ENCODE results near the gene CIROP. TPM values are rescaled to one million over a fixed set of nuclear protein-coding genes. Genes with fewer than 3 reads are reported as not detected.

Gene CIROP
- total RNA-seq, 1 experiment from 2014 or later, result not detected

- peaks cover 6% of the 10 kb centered on the region for H3K36me3 Mint-ChIP-seq (ENCODE audit: insufficient read depth, unreplicated experiment)
- POLR2A ChIA-PET, result interaction anchor here (0.5 to 0.6 kb wide), 2 partner anchors 93 to 205 kb away, joined by 3 to 7 read pairs; no protein-coding TSS in a partner anchor
- CTCF ChIA-PET, result interaction anchor here (0.6 to 4.1 kb wide), 50 partner anchors 8 to 1733 kb away, joined by 3 to 176 read pairs (median 4); partner anchors contain the start of genes ACIN1, AJUBA, BCL2L2 and C14orf119
- intact Hi-C loops (cut with micrococcal nuclease; ENCODE audit: unreplicated experiment), result loop anchor here (1.0 to 5.0 kb wide), 3 partner anchors 63 to 182 kb away; partner anchors contain the start of genes PPP1R3E and SLC7A8
- H3K27ac Mint-ChIP-seq (ENCODE audit: unreplicated experiment), result no peak overlapping the region
- TF ChIP-seq CTCF (IDR thresholded peaks at IDR 0.05; ENCODE audit: insufficient read depth in 1 of 2, low read depth in 1 of 2, low read length in 1 of 2, severe bottlenecking in 1 of 2, unreplicated experiment in 1 of 2), result peak; percentile 96 to 99
- H3K4me1 ChIP-seq, result no peaks in the 10 kb centered on the region
- no peak overlapping the region for H3K4me3 Mint-ChIP-seq (ENCODE audit: unreplicated experiment)
- no peaks in the 10 kb centered on the region for H3K9me3 ChIP-seq
- no peaks in the 10 kb centered on the region for H3K27me3 ChIP-seq (replicated peaks; ENCODE audit: control insufficient read depth, insufficient read depth, low read length)
- H3K36me3 ChIP-seq (ENCODE audit: control insufficient read depth, insufficient read depth, low read length), result no peaks in the 10 kb centered on the region
- peaks cover 7% of the 10 kb centered on the region for H3K4me1 Mint-ChIP-seq (ENCODE audit: low read depth, unreplicated experiment)
- DNase-seq, result peak; percentile 88 to 89
- no peaks in the 10 kb centered on the region for H3K9me3 Mint-ChIP-seq (ENCODE audit: unreplicated experiment)
- H3K27me3 Mint-ChIP-seq (ENCODE audit: insufficient read depth, unreplicated experiment), result no peaks in the 10 kb centered on the region
- BruUV-seq (replicated peaks), result no TSS peak
- H3K4me3 ChIP-seq (ENCODE audit: low read depth, low read length), result no peak overlapping the region
Observed at GRCh38 chr14:23120541-23121251, 15.9 kb upstream of the CIROP start.

GRCh38 chr14:23119363-23120327, 14.9 kb upstream of the CIROP start:
- Histone ChIP-seq H3K36me3 (ENCODE audit: control insufficient read depth, insufficient read depth, low read length) (no peaks in the 10 kb centered on the region), H3K4me1 (no peaks in the 10 kb centered on the region), H3K9me3 (no peaks in the 10 kb centered on the region), H3K4me3 (ENCODE audit: low read depth, low read length) (no peak overlapping the region), H3K27me3 (replicated peaks; ENCODE audit: control insufficient read depth, insufficient read depth, low read length) (no peaks in the 10 kb centered on the region)
- CTCF ChIA-PET, result interaction anchor here (0.9 to 4.1 kb wide), 5 partner anchors 8 to 92 kb away, joined by 3 to 176 read pairs (median 6); partner anchors contain the start of gene SLC7A8
- H3K9me3 Mint-ChIP-seq (ENCODE audit: unreplicated experiment), result no peaks in the 10 kb centered on the region
- no peak for DNase-seq
- no peak overlapping the region for H3K4me3 Mint-ChIP-seq (ENCODE audit: unreplicated experiment)
- H3K27ac Mint-ChIP-seq (ENCODE audit: unreplicated experiment), result no peak overlapping the region
- POLR2A ChIA-PET, result no interaction called here
- H3K27me3 Mint-ChIP-seq (ENCODE audit: insufficient read depth, unreplicated experiment), result no peaks in the 10 kb centered on the region
- intact Hi-C loops (cut with micrococcal nuclease; ENCODE audit: unreplicated experiment), result loop anchor here (1.0 to 5.0 kb wide), 3 partner anchors 64 to 183 kb away; partner anchors contain the start of genes PPP1R3E and SLC7A8
- peaks cover 6% of the 10 kb centered on the region for H3K36me3 Mint-ChIP-seq (ENCODE audit: insufficient read depth, unreplicated experiment)
- no peak for TF ChIP-seq CTCF (IDR thresholded peaks at IDR 0.05; ENCODE audit: insufficient read depth in 1 of 2, low read depth in 1 of 2, low read length in 1 of 2, severe bottlenecking in 1 of 2, unreplicated experiment in 1 of 2)
- H3K4me1 Mint-ChIP-seq (ENCODE audit: low read depth, unreplicated experiment), result peaks cover 7% of the 10 kb centered on the region
- BruUV-seq (replicated peaks), result no TSS peak
